ENCODE measurements around the gene PTPRT.

The PTPRT gene

DNA sequence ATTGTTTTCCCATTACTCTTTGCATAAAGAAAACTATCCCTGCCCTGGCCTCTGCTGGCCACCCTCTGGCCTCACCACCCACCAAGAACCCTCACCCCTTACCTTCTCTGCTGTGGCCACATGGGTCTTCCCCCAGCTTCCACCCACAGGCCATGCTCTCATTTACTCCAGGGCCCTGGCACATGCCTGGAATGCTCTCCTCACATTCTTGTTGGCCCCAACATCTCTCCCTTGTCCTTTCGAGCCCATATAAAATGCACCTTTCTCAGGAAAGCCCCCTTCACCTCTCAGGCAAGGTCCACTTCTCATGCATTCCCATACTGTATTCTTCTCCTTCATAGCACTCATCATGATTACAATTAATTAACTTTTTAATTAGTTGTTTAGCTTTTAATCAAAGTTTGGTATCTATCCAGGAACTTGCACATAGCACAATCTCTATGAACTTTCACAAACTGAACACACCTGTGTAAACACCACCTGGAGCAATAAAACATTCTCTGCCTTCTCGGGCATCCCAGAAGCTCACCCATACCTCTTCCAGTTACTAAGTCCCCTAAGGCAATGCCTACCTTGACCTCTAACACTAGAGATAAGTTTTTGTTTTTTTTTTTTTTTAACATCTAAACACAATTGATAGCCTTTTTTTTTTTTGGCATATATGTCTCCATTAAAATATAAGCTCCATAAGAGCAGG is 617.2 kb downstream of the PTPRT start:
- DNase-seq (ENCODE audit: low read depth in 2 of 2, low spot score in 1 of 2), result no peak

DNA sequence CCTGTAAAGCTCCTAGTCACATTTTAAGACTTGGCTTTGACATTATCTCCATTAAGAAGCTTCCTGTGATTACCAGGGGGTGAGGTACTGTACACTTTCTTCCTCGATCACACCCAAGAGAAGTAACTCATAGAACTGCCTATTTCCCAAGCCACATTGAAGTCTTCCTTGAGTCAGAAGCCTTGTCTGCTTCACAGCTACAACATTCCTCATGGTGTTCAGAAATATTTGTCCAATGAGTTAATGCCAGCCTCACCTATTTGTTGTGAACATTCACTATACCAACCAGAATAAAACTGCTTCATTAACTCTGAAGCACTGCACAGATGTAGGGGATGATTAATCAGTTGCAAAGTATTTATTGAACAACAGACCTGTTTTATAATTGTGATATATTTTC is 622.3 kb downstream of the PTPRT start:
- DNase-seq (ENCODE audit: low read depth in 2 of 2, low spot score in 1 of 2), result no peak

DNA sequence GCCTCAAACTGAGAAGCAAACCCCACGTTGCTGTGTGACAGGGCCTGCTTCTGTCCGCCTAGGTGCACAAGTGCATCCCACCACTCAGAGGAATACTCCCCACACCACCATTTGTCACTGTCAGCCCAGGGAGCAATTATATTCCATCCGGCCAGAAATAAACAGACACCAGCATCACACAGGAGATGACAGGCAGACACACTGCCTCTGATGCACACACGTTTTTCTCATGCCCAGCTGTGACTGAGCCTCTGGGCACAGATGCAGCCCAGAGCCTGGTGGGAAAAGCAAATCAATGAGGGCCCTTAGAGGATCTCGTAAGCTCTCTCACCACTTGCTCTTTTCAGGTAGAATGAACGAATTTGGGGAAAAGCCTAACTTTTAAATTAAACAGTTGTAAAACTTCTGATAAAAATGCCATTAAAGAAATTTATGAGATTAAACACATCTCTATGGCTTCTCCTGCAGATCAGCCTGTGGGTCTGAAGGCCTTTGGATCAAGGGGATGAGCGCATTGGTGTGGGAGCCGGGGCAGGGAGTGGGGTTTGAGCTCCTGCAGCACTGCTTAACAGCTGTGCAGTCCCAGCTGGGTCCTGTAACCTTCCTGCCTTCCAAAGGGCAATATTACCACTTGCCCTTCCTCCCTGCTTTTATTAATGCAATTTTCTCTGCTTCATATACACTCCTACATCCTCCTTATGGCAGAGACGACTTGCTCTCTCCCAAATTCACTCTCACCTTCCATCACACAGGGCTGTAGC is 624.3 kb downstream of the PTPRT start:
- DNase-seq (ENCODE audit: low read depth in 2 of 2, low spot score in 1 of 2), result no peak

DNA sequence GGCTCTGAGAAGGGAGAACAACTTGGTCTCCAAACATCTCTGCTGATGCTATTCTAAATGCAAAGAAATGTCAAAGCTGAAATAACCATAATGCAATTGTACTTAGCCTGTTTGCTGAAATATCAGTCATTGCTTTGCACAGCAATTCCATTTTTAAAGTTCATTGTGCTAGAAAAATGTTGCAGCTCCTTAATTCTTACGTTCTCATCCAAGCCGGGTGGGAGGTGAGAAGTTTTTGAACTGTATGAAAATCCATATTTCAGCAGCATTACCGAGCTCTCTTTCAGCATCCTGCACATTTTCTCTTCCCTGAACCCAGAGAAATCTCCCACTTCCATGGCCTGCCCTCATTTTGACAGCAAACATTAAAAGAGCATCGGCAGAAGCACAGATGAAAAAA is 630.0 kb downstream of the PTPRT start:
- DNase-seq (ENCODE audit: low read depth in 2 of 2, low spot score in 1 of 2), result no peak

DNA sequence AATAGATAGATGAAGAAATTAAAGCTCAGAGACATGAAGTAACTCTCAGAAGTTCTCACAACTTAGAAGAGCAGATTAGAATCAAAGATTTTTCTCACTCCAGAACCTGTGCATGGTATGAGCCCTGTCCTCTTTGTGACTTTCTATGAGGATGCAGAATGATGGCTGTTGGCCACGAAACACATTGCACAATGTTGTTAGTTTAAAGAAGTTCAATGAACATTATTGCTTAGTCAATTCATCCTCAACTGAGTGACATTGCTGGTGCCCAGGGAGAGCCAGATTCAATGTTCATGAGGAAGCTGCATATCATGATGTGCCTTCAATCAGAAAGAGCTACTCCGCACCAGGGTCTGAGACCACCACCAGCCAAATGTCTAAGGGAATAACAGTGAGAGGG is 633.1 kb downstream of the PTPRT start:
- no peak for DNase-seq (ENCODE audit: low read depth in 2 of 2, low spot score in 1 of 2)

DNA sequence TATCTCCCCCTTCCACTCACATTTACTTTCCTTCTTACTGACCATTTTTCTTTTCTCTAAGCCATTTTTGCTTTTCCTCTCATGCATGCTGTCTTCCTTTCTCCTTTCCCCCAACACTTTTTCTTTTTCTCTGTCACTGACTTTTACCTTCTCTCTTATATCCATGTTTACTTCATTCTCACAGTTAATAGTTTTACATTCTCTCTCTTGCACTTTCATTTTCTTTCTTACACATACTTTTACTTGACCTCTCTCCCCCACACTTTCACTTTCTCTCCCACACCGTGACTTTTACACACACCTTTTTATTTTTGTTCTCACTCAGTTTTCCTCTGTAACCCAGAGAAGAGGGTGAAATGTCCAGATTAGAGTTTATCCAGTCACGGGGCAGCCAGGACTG is 636.3 kb downstream of the PTPRT start:
- no peak for DNase-seq (ENCODE audit: low read depth in 2 of 2, low spot score in 1 of 2)

DNA sequence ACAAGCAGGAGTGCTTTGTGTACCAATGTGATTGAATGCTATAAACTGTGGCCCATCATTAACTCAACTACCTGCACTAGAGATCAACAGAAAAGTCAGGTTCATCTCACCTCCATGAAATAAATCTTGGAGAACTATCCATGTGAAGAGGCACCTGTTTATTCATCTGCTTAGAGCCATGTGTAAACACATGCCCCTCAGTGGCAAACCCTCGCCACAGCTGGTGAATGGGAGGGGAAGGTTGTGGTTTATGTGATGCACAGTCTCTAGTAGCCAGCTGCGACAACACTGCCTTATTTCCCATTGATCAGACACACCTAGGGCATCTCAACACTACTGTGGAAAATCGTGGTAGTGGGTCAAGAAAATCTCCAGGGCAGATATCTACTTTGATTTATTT is 640.2 kb downstream of the PTPRT start:
- no peak for DNase-seq (ENCODE audit: low read depth in 2 of 2, low spot score in 1 of 2)

DNA sequence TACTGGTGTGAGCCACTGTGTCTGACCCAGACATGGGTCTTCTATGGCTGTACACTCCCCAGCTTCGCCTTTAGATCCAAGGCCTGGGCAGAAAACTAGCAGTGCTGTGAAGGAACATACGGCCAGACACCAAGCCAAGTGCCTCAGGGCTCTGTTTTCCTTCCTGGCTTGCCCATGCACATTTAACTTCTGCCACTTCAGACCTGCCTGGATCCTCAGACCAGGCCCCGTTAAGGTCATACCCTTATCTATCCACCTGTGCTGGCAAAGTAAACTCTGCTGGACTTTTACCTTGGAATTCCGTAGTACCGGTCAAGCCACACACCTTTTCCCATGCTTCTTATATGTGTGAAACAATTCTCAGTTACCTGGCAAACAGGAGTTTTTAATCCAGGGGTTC is 644.8 kb downstream of the PTPRT start:
- DNase-seq (ENCODE audit: low read depth in 2 of 2, low spot score in 1 of 2), result no peak

DNA sequence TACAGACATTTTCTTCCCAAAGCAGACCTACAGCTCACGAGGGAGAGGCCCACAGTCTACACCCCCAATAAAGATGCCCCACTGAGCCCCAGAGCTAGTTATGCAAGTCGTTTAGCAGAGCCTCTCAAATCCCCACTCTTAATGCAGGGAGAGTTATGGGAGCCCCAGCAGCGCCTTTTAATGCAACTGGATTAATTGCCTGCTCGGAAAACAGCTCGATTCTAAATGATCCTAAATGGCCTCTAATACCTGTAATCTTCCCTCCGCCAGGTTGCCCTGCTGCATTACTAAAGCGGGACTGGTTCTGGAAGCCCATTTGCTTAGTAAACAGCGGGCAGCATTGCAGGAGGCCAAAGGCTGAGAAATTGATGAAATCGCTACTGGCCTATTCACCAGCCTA is 656.9 kb downstream of the PTPRT start:
- DNase-seq (ENCODE audit: low read depth in 2 of 2, low spot score in 1 of 2), result no peak

DNA sequence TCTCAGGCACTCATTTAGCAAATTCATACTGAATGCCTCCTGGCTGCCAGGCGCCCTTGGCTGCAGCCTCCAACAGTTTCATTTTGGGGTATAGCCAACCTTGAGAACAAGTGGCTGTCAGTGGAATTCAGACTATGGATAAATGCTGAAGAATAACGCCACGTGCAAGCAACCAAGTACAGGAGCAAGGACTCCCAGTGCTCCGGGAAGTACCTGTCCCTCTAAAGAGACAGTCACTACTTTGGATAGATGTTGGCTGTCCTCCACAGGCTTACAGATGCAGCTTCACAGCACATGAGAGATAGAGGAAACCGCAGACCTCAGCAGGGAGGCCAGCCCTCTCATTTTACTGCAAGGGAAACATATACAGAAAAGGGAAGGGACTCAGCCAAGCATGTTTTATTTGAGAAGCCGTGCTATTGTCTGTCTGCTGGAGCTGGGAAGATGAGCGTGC is 658.2 kb downstream of the PTPRT start:
- DNase-seq (ENCODE audit: low read depth in 2 of 2, low spot score in 1 of 2), result no peak

DNA sequence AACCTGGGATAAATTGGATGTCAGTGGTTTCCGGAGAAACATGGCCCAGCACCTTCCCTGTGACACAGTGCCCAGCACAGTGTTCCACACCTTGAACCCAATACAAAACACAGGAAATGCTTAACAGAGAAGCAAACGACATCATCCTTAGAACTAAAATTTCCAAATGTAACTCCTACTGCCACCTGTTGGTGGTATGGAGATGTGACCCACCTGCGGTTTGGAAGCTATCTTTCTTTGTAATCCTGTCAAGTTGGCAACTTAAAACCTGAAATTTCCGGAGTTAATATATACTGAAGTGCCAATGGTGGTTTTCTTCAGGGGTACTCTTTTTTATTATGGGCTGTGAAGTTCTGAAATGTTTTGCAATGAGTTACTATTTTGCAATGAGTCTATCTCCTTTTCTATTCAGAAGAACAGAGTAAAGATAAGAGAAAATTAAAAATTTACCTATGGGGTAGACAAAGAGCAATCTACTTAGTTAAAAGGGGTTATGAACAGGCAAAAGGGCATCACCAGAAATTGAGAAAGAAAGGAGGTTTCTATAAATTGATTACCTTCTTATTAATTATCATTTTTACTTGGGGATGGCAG is 658.8 kb downstream of the PTPRT start:
- DNase-seq (ENCODE audit: low read depth in 2 of 2, low spot score in 1 of 2), result no peak

DNA sequence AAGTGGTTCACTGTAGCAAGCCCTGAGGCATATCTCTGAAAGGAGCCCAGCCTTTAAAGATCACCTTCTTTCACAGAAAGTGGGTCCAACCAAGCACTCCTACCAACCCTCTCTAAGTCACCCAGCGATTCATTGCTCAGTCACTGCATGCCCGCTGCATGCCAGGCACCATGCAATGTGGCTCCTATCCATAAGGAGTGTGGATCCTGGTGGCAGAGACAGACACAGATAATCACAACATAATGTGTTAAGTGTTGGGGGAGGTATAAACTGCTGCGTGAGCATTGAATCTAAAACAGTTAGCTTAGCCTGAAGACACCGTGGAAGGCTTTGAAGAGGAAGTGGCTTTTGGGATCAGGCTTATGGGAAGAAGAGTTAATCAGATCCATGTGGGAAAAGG is 659.5 kb downstream of the PTPRT start:
- no peak for DNase-seq (ENCODE audit: low read depth in 2 of 2, low spot score in 1 of 2)

DNA sequence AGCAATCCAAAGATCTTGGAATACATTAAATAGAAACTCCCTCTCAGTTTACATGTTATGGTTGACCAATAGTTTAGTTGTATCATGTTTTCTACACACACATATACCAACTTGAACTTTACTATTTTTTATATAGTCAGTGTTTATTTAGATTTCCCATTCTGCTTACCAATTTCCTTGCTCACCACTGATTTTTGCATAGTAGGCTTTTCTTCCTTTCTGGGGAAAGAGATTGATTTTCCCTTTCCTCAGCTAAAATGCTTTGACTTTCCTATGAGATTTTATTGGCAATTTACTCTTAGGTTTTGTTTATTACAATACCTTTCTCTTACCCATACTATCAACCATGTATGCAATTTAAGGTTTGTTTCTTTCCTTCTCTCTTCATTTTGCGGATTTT is 665.6 kb downstream of the PTPRT start:
- no peak for DNase-seq (ENCODE audit: low read depth in 2 of 2, low spot score in 1 of 2)

DNA sequence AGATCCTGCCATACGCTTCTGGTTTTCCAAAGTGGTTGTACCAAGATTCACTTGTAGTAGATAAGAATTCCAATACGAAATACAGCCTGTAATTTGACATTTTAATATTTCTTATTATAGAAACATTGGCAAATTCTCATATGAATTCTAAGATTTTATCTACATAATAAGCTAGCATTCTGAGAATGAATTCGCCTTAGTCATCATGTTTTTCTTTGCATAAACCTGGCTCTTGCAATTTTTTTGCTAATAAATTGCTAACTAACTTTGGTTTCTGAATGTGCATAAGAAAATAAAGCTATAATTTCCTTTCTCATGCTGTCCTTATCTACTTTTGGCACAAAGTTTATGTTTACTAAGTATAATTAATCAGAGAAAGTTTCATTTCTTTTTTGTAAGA is 673.0 kb downstream of the PTPRT start:
- no peak for DNase-seq (ENCODE audit: low read depth in 2 of 2, low spot score in 1 of 2)

DNA sequence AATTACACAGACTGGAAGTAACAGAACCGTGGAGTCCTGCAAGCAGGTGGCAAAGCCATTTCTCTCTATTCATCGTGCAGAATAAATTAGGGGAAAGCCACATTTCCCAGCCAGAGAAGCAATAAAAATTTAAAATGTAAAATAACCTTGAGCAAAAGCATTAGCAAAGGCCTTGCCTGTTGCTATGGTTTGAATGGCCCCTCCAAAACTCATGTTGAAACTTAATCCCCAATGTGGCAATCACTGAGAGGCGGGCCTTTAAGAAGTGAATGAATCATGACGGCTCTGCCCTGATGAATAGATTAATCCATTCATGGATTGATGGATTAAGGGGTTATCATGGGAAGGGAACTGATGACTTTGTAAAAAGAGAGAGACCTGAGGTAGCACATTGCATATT is 679.0 kb downstream of the PTPRT start:
- no peak for DNase-seq (ENCODE audit: low read depth in 2 of 2, low spot score in 1 of 2)

DNA sequence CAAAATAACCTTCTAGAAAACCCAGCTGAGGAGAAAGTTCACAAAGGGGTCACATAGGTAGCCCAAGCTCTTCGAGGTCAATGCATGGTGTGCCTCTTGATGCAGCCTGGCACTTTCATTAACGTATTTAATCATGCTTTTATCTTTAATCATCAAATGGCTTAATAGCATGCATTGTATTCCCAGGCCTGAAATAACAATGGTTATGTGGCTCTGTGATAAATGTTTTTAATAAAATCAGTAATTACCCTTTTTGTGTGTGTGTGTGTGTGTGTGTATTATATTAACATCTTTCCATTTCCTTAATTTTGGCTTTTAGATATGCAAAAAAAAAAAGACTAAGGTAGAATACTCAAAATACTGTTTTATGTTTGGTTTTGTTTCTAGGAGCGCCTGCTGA is 681.8 kb downstream of the PTPRT start:
- no peak for DNase-seq (ENCODE audit: low read depth in 2 of 2, low spot score in 1 of 2)

DNA sequence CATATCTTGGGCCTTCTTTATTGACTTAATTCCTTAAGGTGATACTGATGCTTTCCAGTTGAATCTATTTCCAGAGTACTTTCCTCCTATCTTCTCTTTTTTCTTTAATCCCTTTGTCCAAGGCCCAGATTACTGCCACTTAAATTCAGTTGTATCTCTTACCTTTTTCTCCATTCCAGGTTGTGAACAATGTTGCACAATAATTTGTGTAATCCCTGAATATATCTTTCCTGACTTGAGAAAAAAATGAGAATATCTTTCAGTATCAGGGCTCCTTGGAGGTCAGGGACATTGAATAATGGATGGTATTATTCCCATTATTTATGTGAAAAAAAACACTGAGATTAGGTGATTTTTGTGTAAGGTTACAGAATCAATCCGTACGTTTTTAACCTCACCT is 683.3 kb downstream of the PTPRT start:
- no peak for DNase-seq (ENCODE audit: low read depth in 2 of 2, low spot score in 1 of 2)

DNA sequence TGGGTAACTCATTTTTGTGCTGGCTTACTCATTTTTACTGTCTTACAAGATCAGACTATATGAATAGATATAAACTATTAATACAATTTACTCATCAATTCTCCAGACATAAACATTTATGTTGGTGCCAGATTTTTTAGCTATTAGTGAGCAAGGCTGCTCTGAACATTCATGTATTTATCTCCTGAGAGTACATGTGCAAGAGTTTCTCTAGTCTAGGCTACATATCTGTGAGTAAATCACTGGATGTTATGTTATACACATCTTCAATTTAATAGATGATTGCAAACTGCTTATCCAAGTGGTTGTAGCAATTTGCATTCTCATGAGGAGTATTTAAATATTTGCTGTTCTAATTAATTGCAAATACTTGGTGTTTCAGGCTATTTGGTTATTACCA is 687.1 kb downstream of the PTPRT start:
- DNase-seq (ENCODE audit: low read depth in 2 of 2, low spot score in 1 of 2), result no peak

DNA sequence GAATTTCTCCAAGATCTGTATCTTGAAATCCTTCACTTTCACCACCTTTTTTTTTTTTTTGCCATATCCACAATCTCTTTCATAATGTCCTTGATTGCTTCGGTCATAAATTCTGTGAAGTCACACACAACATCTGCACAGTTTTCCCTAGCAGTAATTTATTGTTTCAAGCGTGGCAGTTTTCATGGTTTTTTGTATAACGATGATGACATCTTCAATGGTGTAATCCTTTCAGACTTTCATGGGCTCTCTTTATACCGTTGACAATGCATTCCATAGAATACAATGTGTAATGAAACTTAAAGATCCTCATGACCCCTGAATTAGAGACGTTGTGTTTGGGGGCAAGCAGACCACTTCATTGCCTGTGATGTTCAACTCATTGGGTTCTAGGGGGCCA is 693.1 kb downstream of the PTPRT start:
- no peak for DNase-seq (ENCODE audit: low read depth in 2 of 2, low spot score in 1 of 2)

DNA sequence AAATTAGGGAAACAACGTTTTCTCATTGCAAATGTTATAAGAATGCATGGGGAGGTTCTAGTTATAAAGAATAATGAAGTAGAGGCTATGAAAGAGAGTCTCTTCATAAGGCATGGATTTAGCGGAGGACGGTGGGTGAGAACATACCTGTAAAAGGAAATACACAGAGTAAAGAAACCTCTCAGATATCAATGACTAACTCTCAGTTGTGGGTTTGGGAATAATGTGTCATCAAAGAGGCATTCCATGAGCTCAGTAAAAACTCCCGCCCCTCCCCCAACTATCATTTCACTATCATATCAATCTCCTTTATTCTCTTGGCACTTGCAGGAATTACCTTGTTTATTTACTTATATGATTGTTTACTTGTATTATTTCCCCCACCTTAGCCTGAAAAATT is 695.4 kb downstream of the PTPRT start:
- no peak for DNase-seq (ENCODE audit: low read depth in 2 of 2, low spot score in 1 of 2)

DNA sequence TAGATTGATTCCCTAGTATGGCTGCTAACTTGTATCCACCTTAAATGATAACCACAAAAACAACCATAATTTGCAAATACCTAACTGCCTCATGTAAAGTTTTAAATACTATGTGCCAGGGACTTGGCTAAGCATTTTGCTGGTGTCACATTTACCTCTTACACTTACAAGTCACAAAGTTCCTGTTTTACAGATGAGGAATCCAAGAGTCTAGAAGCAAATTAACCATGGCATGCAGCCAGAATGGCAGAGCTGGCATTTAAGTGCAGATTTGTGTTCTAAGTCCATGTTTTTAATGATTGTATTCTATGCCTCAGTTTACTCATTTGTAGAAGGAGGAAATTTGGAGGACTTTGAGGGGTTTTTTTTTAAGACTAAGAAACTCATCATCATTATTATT is 696.7 kb downstream of the PTPRT start:
- DNase-seq (ENCODE audit: low read depth in 2 of 2, low spot score in 1 of 2), result no peak

DNA sequence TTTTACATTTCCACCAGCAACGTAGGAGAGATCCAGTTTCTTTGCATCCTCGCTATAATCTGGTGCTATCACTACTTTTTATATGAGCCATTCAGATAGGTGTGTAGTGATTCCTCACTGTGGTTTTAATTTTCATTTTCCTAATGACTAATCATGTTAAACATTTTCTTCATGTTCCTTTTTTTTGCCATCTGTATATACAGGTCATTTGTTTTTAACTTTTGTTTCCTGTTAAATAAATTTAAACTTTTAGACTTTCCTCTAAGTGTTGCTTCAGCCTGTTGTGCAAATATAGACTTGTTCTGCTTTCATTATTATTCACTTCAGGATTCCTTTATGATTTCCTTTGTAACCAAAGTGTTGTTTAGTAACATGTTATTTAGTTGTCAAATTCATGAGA is 697.4 kb downstream of the PTPRT start:
- no peak for DNase-seq (ENCODE audit: low read depth in 2 of 2, low spot score in 1 of 2)

DNA sequence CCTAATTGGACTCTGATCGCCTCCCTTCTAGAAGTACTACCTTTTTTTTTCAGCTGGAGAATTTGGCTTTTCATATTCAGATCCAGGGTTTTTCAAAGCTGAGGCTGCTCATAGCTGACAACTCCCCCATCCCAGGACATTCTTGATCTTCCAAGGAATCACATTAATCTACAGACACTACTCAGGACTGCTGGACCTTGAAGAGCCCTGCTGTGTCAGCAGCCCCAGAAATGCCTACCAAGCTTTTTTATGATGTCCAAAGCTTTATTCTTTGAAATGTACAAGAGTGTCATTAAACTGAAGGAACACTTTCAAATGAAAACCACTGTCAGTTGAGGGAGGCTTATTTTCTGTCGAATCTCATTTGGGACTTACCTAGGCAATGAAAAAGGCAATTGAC is 704.1 kb downstream of the PTPRT start:
- DNase-seq (ENCODE audit: low read depth in 2 of 2, low spot score in 1 of 2), result no peak

Data from stimulated activated CD8-positive, alpha-beta memory T cell treated with anti-CD3 and anti-CD28 coated beads, Interleukin-4, amount 100 ng/mL, for 1 hour (primary cell).